ENCODE results near the gene MAFG. TPM values are rescaled to one million over a fixed set of nuclear protein-coding genes. Genes with fewer than 3 reads are reported as not detected.
A peak's percentile ranks its signal among the peaks of the same experiment; 100 is the strongest.

The MAFG gene
- total and polyA plus RNA-seq, 2 of the 13 experiments (the other 11 are each of a cell fraction or from before 2014, with no cell fraction given), result 14.5 to 20.0 TPM

GRCh38 chr17:81902653-81903414 is 24.7 kb downstream of the MAFG start (continued):
- TF ChIP-seq ZNF747 (CRISPR knock-in tag; IDR thresholded peaks at IDR 0.05; ENCODE audit: borderline replicate concordance), result peak; percentile 32; the same call in 1 of the 2 replicates
- no peak for TF ChIP-seq ETV6 (CRISPR knock-in tag; conservative IDR thresholded peaks at IDR 0.05)
- peak; percentile 94; the same call in 1 of the 2 replicates for TF ChIP-seq PAF1 (CRISPR knock-in tag; IDR thresholded peaks at IDR 0.05)
- TF ChIP-seq ZBTB33 (CRISPR knock-in tag; IDR thresholded peaks at IDR 0.05), result peak; percentile 78
- TF ChIP-seq RBM22 (optimal IDR thresholded peaks at IDR 0.05; ENCODE audit: low read length), result peak; percentile 14
- no peak for TF ChIP-seq ELF3 (CRISPR knock-in tag; IDR thresholded peaks at IDR 0.05)
- TF ChIP-seq GATAD1 (CRISPR knock-in tag; IDR thresholded peaks at IDR 0.05), result no peak
- no peak for TF ChIP-seq KLF9 (CRISPR knock-in tag; IDR thresholded peaks at IDR 0.05; ENCODE audit: low read depth)
- TF ChIP-seq, protein P1, sequence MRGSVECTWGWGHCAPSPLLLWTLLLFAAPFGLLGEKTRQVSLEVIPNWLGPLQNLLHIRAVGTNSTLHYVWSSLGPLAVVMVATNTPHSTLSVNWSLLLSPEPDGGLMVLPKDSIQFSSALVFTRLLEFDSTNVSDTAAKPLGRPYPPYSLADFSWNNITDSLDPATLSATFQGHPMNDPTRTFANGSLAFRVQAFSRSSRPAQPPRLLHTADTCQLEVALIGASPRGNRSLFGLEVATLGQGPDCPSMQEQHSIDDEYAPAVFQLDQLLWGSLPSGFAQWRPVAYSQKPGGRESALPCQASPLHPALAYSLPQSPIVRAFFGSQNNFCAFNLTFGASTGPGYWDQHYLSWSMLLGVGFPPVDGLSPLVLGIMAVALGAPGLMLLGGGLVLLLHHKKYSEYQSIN (CRISPR knock-in tag; IDR thresholded peaks at IDR 0.05; ENCODE audit: borderline replicate concordance), result no peak
- TF ChIP-seq TMF1 (CRISPR knock-in tag; IDR thresholded peaks at IDR 0.05; ENCODE audit: low read depth), result peak; percentile 41; the same call in 1 of the 2 replicates
- TF ChIP-seq MTERF4 (CRISPR knock-in tag; IDR thresholded peaks at IDR 0.05), result no peak
- TF ChIP-seq ZMYM4 (CRISPR knock-in tag; IDR thresholded peaks at IDR 0.05), result no peak
- peak; percentile 95 for TF ChIP-seq AGO2 (optimal IDR thresholded peaks at IDR 0.05; ENCODE audit: low read depth, low read length)
- no peak for TF ChIP-seq ZNF282 (IDR thresholded peaks at IDR 0.05; ENCODE audit: partially characterized antibody)
- no peak for TF ChIP-seq ZNF333 (CRISPR knock-in tag; IDR thresholded peaks at IDR 0.05; ENCODE audit: borderline replicate concordance)
- TF ChIP-seq, protein P2, sequence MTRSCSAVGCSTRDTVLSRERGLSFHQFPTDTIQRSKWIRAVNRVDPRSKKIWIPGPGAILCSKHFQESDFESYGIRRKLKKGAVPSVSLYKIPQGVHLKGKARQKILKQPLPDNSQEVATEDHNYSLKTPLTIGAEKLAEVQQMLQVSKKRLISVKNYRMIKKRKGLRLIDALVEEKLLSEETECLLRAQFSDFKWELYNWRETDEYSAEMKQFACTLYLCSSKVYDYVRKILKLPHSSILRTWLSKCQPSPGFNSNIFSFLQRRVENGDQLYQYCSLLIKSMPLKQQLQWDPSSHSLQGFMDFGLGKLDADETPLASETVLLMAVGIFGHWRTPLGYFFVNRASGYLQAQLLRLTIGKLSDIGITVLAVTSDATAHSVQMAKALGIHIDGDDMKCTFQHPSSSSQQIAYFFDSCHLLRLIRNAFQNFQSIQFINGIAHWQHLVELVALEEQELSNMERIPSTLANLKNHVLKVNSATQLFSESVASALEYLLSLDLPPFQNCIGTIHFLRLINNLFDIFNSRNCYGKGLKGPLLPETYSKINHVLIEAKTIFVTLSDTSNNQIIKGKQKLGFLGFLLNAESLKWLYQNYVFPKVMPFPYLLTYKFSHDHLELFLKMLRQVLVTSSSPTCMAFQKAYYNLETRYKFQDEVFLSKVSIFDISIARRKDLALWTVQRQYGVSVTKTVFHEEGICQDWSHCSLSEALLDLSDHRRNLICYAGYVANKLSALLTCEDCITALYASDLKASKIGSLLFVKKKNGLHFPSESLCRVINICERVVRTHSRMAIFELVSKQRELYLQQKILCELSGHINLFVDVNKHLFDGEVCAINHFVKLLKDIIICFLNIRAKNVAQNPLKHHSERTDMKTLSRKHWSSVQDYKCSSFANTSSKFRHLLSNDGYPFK (CRISPR knock-in tag; IDR thresholded peaks at IDR 0.05; ENCODE audit: borderline replicate concordance), result peak; percentile 24; the same call in 1 of the 2 replicates
- 0 out of 2 replicates have a peak, but pooled peaks have one; percentile 47 for TF ChIP-seq ZNF619 (CRISPR knock-in tag; IDR thresholded peaks at IDR 0.05)
- TF ChIP-seq SIN3A (IDR thresholded peaks at IDR 0.05; ENCODE audit: borderline replicate concordance, low read depth, low read length), result no peak
- TF ChIP-seq ZNF710 (CRISPR knock-in tag; IDR thresholded peaks at IDR 0.05; ENCODE audit: borderline replicate concordance), result 0 out of 2 replicates have a peak, but pooled peaks have one; percentile 9
- TF ChIP-seq PAX8 (CRISPR knock-in tag; IDR thresholded peaks at IDR 0.05; ENCODE audit: borderline replicate concordance), result no peak; the same call in 1 of the 2 replicates

All from HepG2 (cell line).